CD4-positive, alpha-beta T cell treated with Interleukin-4 for 1 hour (primary cell): ENCODE data around the gene DPP6.

Experiments used
- DNase-seq, 2 donors: peaks; one replicate each; pipeline ENCODE4 v3.0.0-alpha.2; 2020 to 2022

The DPP6 gene

GRCh38 chr7:154423231-154423630, 371.0 kb downstream of the DPP6 start:
- DNase-seq, result no peak

GRCh38 chr7:154424350-154424749, 372.2 kb downstream of the DPP6 start:
- no peak for DNase-seq

GRCh38 chr7:154425271-154425670, 373.1 kb downstream of the DPP6 start:
- no peak for DNase-seq

- DNase-seq, result no peak
Observed at GRCh38 chr7:154426778-154427177, 374.6 kb downstream of the DPP6 start.

- DNase-seq, result no peak
Observed at GRCh38 chr7:154427533-154427932, 375.3 kb downstream of the DPP6 start.

GRCh38 chr7:154429666-154430404, 377.6 kb downstream of the DPP6 start:
- no peak for DNase-seq

GRCh38 chr7:154430640-154431039, 378.4 kb downstream of the DPP6 start:
- no peak for DNase-seq

GRCh38 chr7:154431045-154431444, 378.8 kb downstream of the DPP6 start:
- DNase-seq, result no peak

- no peak for DNase-seq
Observed at GRCh38 chr7:154433632-154434598, 381.7 kb downstream of the DPP6 start.

GRCh38 chr7:154436560-154436959, 384.4 kb downstream of the DPP6 start:
- no peak for DNase-seq

GRCh38 chr7:154437234-154437633, 385.0 kb downstream of the DPP6 start:
- no peak for DNase-seq

- no peak for DNase-seq
Observed at GRCh38 chr7:154438571-154439367, 386.6 kb downstream of the DPP6 start.

- no peak for DNase-seq
Observed at GRCh38 chr7:154440058-154440457, 387.9 kb downstream of the DPP6 start.

GRCh38 chr7:154440651-154441050, 388.5 kb downstream of the DPP6 start:
- no peak for DNase-seq

- DNase-seq, result no peak
Observed at GRCh38 chr7:154441811-154442210, 389.6 kb downstream of the DPP6 start.

- no peak for DNase-seq
Observed at GRCh38 chr7:154442939-154443338, 390.7 kb downstream of the DPP6 start.

GRCh38 chr7:154450451-154450850, 398.3 kb downstream of the DPP6 start:
- no peak for DNase-seq

- no peak for DNase-seq
Observed at GRCh38 chr7:154451480-154452457, 399.6 kb downstream of the DPP6 start.

GRCh38 chr7:154463794-154464193, 411.6 kb downstream of the DPP6 start:
- no peak for DNase-seq

- DNase-seq, result no peak
Observed at GRCh38 chr7:154469652-154470051, 417.5 kb downstream of the DPP6 start.

- no peak for DNase-seq
Observed at GRCh38 chr7:154472343-154472742, 420.1 kb downstream of the DPP6 start.

GRCh38 chr7:154473360-154473759, 421.2 kb downstream of the DPP6 start:
- DNase-seq, result no peak
